Measurements from ENCODE around the gene CEP112. TPM values are rescaled to one million over a fixed set of nuclear protein-coding genes. Genes with fewer than 3 reads are reported as not detected.

CEP112 gene
- total and polyA plus RNA-seq, 4 donors = 1.1 to 4.9 (median 1.4) TPM

DNA sequence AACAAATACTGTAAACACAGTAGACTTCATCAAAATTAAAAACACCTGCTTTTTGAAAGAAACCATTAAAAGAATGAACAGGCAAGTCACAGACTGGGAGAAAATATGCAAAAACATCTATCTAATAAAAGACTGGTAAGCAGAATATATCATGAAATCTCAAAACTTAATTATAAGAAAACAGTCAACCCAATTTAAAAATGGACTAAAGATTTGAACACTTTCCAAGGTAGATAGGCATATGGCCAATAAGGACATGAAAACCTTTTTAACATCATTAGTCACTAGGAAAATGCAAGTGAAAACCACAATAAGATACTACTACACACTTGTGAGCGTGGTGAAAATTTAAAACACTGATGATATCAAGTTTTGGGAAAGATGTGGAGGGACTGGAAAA is 218.7 kb downstream of the CEP112 start:
- H3K9me3 ChIP-seq (ENCODE audit: control insufficient read depth in 4 of 4, low read length in 3 of 4) = no peaks in the 10 kb centered on the region
- no peak for TF ChIP-seq EGR1 (IDR thresholded peaks at IDR 0.05; ENCODE audit: low read depth in 2 of 2)
- no peak for TF ChIP-seq MAX (IDR thresholded peaks at IDR 0.05)
- TF ChIP-seq RXRA (IDR thresholded peaks at IDR 0.05) = no peak
- no peak for TF ChIP-seq NR2F2 (IDR thresholded peaks at IDR 0.05)
- TF ChIP-seq ATF3 (IDR thresholded peaks at IDR 0.05) = no peak
- TF ChIP-seq HNF4G (IDR thresholded peaks at IDR 0.05) = no peak
- no peak for TF ChIP-seq YY1 (IDR thresholded peaks at IDR 0.05)
- TF ChIP-seq REST (IDR thresholded peaks at IDR 0.05) = no peak
- TF ChIP-seq, protein P1, sequence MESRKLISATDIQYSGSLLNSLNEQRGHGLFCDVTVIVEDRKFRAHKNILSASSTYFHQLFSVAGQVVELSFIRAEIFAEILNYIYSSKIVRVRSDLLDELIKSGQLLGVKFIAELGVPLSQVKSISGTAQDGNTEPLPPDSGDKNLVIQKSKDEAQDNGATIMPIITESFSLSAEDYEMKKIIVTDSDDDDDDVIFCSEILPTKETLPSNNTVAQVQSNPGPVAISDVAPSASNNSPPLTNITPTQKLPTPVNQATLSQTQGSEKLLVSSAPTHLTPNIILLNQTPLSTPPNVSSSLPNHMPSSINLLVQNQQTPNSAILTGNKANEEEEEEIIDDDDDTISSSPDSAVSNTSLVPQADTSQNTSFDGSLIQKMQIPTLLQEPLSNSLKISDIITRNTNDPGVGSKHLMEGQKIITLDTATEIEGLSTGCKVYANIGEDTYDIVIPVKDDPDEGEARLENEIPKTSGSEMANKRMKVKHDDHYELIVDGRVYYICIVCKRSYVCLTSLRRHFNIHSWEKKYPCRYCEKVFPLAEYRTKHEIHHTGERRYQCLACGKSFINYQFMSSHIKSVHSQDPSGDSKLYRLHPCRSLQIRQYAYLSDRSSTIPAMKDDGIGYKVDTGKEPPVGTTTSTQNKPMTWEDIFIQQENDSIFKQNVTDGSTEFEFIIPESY (IDR thresholded peaks at IDR 0.05) = no peak
- TF ChIP-seq FOXA1 (IDR thresholded peaks at IDR 0.05) = no peak
- no peak for TF ChIP-seq HNF4A (conservative IDR thresholded peaks at IDR 0.05)
- TF ChIP-seq JUND (IDR thresholded peaks at IDR 0.05) = no peak
- no peak for TF ChIP-seq FOXA2 (IDR thresholded peaks at IDR 0.05)
- TF ChIP-seq TAF1 (conservative IDR thresholded peaks at IDR 0.05) = no peak
- no peaks in the 10 kb centered on the region for H3K27me3 ChIP-seq (ENCODE audit: control insufficient read depth in 4 of 4, insufficient read depth in 4 of 4, low read length in 3 of 4)
- no peak overlapping the region for H3K27ac ChIP-seq (ENCODE audit: low read depth in 1 of 2, low read length in 2 of 2)
- no peak for DNase-seq (ENCODE audit: low spot score)
- H3K36me3 ChIP-seq (ENCODE audit: control insufficient read depth in 4 of 4, insufficient read depth in 3 of 4, low read depth in 1 of 4, low read length in 3 of 4) = no peaks in the 10 kb centered on the region
- WGBS = 47% methylated on average over 1 of the region's 1 CpG
- H3K9ac ChIP-seq (ENCODE audit: low read depth in 1 of 2, low read length in 2 of 2) = no peak overlapping the region
- no peak overlapping the region for H3K4me3 ChIP-seq (ENCODE audit: low read depth in 1 of 3, low read length in 3 of 3)
- H3K4me1 ChIP-seq (ENCODE audit: control insufficient read depth in 4 of 4, insufficient read depth in 4 of 4, low read length in 3 of 4) = no peaks in the 10 kb centered on the region

GRCh38 chr17:65967372-65967771 is 224.6 kb downstream of the CEP112 start:
- H3K4me1 ChIP-seq (ENCODE audit: control insufficient read depth in 4 of 4, insufficient read depth in 4 of 4, low read length in 3 of 4) = no peaks in the 10 kb centered on the region
- TF ChIP-seq GABPA (IDR thresholded peaks at IDR 0.05 in 1 of 2, conservative IDR thresholded peaks at IDR 0.05 in 1 of 2) (no peak), SP1 (IDR thresholded peaks at IDR 0.05) (no peak)
- H3K27ac ChIP-seq (ENCODE audit: low read depth in 1 of 2, low read length in 2 of 2) = no peak overlapping the region
- no peak for DNase-seq (ENCODE audit: low spot score)
- no peaks in the 10 kb centered on the region for H3K9me3 ChIP-seq (ENCODE audit: control insufficient read depth in 4 of 4, low read length in 3 of 4)
- no peak overlapping the region for H3K4me3 ChIP-seq (ENCODE audit: low read depth in 1 of 3, low read length in 3 of 3)
- no peaks in the 10 kb centered on the region for H3K36me3 ChIP-seq (ENCODE audit: control insufficient read depth in 4 of 4, insufficient read depth in 3 of 4, low read depth in 1 of 4, low read length in 3 of 4)
- H3K9ac ChIP-seq (ENCODE audit: low read depth in 1 of 2, low read length in 2 of 2) = no peak overlapping the region
- no peaks in the 10 kb centered on the region for H3K27me3 ChIP-seq (ENCODE audit: control insufficient read depth in 4 of 4, insufficient read depth in 4 of 4, low read length in 3 of 4)
- 98% methylated on average over 2 of the region's 2 CpGs for WGBS

Data from liver (tissue), 9 donors.